Hepatocyte (in vitro differentiated cells): Measurements from ENCODE around the gene ROBO1. TPM values are rescaled to one million over a fixed set of nuclear protein-coding genes. Genes with fewer than 3 reads are reported as not detected.

Source experiments
- DNase-seq: peaks from one replicate; pipeline ENCODE4 v3.0.0-alpha.2; 2016; ENCODE audit warnings: low spot score
- H2AFZ ChIP-seq: fragments of 200-600 bp; sonication (generic); 2 replicates; pipeline ENCODE4 v1.6.0; 2016; ENCODE audit warnings: antibody characterized with exemption, mild to moderate bottlenecking
- H3K27ac ChIP-seq: fragments of 200-600 bp; sonication (generic); 2 replicates; pipeline ENCODE4 v1.5.1; 2016; ENCODE audit warnings: mild to moderate bottlenecking
- H3K27me3 ChIP-seq: fragments of 200-600 bp; sonication (generic); 2 replicates; pipeline ENCODE4 v1.6.1; 2016
- H3K36me3 ChIP-seq: fragments of 200-600 bp; sonication (generic); replicated peaks from 2 replicates; pipeline ENCODE4 v1.5.1; 2016; ENCODE audit warnings: low read depth; ENCODE audit not compliant: insufficient read depth
- H3K4me1 ChIP-seq: fragments of 200-600 bp; sonication (generic); 2 replicates; pipeline ENCODE4 v1.5.1; 2016; ENCODE audit warnings: mild to moderate bottlenecking, moderate library complexity; ENCODE audit not compliant: insufficient read depth
- H3K4me2 ChIP-seq: fragments of 200-600 bp; sonication (generic); 2 replicates; pipeline ENCODE4 v1.6.0; 2016
- H3K4me3 ChIP-seq: fragments of 200-600 bp; sonication (generic); 2 replicates; pipeline ENCODE4 v1.5.1; 2016; ENCODE audit warnings: mild to moderate bottlenecking
- H3K79me2 ChIP-seq: fragments of 200-600 bp; sonication (generic); 2 replicates; pipeline ENCODE4 v1.6.0; 2017; ENCODE audit warnings: mild to moderate bottlenecking
- H3K9me2 ChIP-seq: fragments of 200-600 bp; sonication (generic); replicated peaks from 2 replicates; pipeline ENCODE4 v1.6.0; 2017; ENCODE audit warnings: mild to moderate bottlenecking; ENCODE audit not compliant: insufficient read depth
- H3K9me3 ChIP-seq: fragments of 200-600 bp; sonication (generic); 2 replicates; pipeline ENCODE4 v1.5.1; 2016; ENCODE audit warnings: low read depth, mild to moderate bottlenecking
- H4K20me1 ChIP-seq: fragments of 200-600 bp; sonication (generic); 2 replicates; pipeline ENCODE4 v1.6.0; 2016; ENCODE audit warnings: mild to moderate bottlenecking; ENCODE audit not compliant: insufficient read depth, poor library complexity, severe bottlenecking
- CTCF ChIP-seq: fragments of 200-600 bp; sonication (generic); IDR thresholded peaks from 2 replicates; pipeline ENCODE4 v1.5.1; 2016; ENCODE audit warnings: antibody characterized with exemption, mild to moderate bottlenecking; ENCODE audit not compliant: poor library complexity
- EZH2 ChIP-seq: fragments of 200-600 bp; sonication (generic); IDR thresholded peaks from 2 replicates; pipeline ENCODE4 v1.6.1; 2016; ENCODE audit warnings: antibody characterized with exemption, mild to moderate bottlenecking, borderline replicate concordance
- EZH2phosphoT487 ChIP-seq: fragments of 200-600 bp; sonication (generic); IDR thresholded peaks from one replicate; pipeline ENCODE4 v1.6.1; 2018; ENCODE audit warnings: antibody characterized with exemption, mild to moderate bottlenecking, low read depth, moderate library complexity; ENCODE audit not compliant: unreplicated experiment, severe bottlenecking
- WGBS: methylation state at CpG from one replicate; pipeline ENCODE4 v1.1.6; 2016; ENCODE audit warnings: low lambda C conversion rate; ENCODE audit errors: missing lambda C conversion rate; 5-methylcytosine and 5-hydroxymethylcytosine counted together
- polyA plus RNA-seq: library from polyadenylated mRNA; unstranded; fragments of >200 nt; fragmentation: Nextera tagmentation; extraction: Ambion mirVana; gene quantifications from 2 replicates; pipeline ENCODE4 v1.2.1, GENCODE V29; 2016
- total RNA-seq: library from RNA; depleted of rRNA; stranded (reverse); fragments of >200 nt; gene quantifications from 2 replicates; pipeline ENCODE4 v1.2.3, GENCODE V29; 2014

The ROBO1 gene
- total and polyA plus RNA-seq, 2 experiments from 2014 or later, result 13.6 to 44.3 TPM

- Histone ChIP-seq H3K4me2 (no peak overlapping the region), H3K4me3 (no peak overlapping the region), H3K9me3 (no peaks in the 10 kb centered on the region), H2AFZ (no peak overlapping the region), H3K4me1 (no peaks in the 10 kb centered on the region), H3K9me2 (no peaks in the 10 kb centered on the region), H3K79me2 (no peaks in the 10 kb centered on the region), H3K36me3 (no peaks in the 10 kb centered on the region), H4K20me1 (no peaks in the 10 kb centered on the region), H3K27me3 (no peaks in the 10 kb centered on the region), H3K27ac (no peak overlapping the region)
- TF ChIP-seq CTCF, result no peak
- TF ChIP-seq EZH2phosphoT487, result no peak
- no peak for TF ChIP-seq EZH2
- DNase-seq, result no peak
- WGBS, result 58% methylated on average over 2 of the region's 2 CpGs
Observed at GRCh38 chr3:79351699-79352098, 416.1 kb downstream of the ROBO1 start.

GRCh38 chr3:79344876-79345871 is 422.6 kb downstream of the ROBO1 start:
- Histone ChIP-seq H3K4me3 (no peak overlapping the region), H3K36me3 (no peaks in the 10 kb centered on the region), H3K27me3 (no peaks in the 10 kb centered on the region), H3K79me2 (no peaks in the 10 kb centered on the region), H3K4me2 (peak overlapping the region; percentile 34), H3K27ac (no peak overlapping the region), H2AFZ (no peak overlapping the region), H3K9me3 (no peaks in the 10 kb centered on the region), H3K4me1 (no peaks in the 10 kb centered on the region), H4K20me1 (no peaks in the 10 kb centered on the region), H3K9me2 (no peaks in the 10 kb centered on the region)
- TF ChIP-seq EZH2 (no peak), EZH2phosphoT487 (no peak), CTCF (no peak)
- 14% methylated on average over 4 of the region's 4 CpGs for WGBS
- DNase-seq, result no peak

- Histone ChIP-seq H4K20me1 (no peaks in the 10 kb centered on the region), H3K79me2 (no peaks in the 10 kb centered on the region)
Observed at GRCh38 chr3:79341961-79342360, 425.8 kb downstream of the ROBO1 start.

More at GRCh38 chr3:79341961-79342360, 425.8 kb downstream of the ROBO1 start:
- Histone ChIP-seq H3K4me3 (no peak overlapping the region), H3K27ac (no peak overlapping the region), H2AFZ (no peak overlapping the region), H3K36me3 (no peaks in the 10 kb centered on the region), H3K4me1 (no peaks in the 10 kb centered on the region), H3K9me2 (no peaks in the 10 kb centered on the region), H3K27me3 (no peaks in the 10 kb centered on the region), H3K4me2 (no peak overlapping the region), H3K9me3 (no peaks in the 10 kb centered on the region)
- no peak for DNase-seq
- TF ChIP-seq CTCF (no peak), EZH2 (no peak), EZH2phosphoT487 (no peak)
